ENCODE measurements around the gene BSG.

GRCh38 chr19:579842-580155 is 7.4 kb downstream of the BSG start:
- no peak for TF ChIP-seq GATA3 (IDR thresholded peaks at IDR 0.05; ENCODE audit: low read depth, low read length)
- no peak for TF ChIP-seq GATA2 (IDR thresholded peaks at IDR 0.05; ENCODE audit: low read depth, low read length)

Data from SH-SY5Y (cell line).